GM18498 (cell line): ENCODE measurements around the gene C11orf52.

ENCODE experiments used
- ATAC-seq: cut with Tn5 transposase; IDR thresholded peaks from one replicate; pipeline ENCODE4 v1.9.1; 2021; ENCODE audit warnings: mild to moderate bottlenecking, moderate library complexity; ENCODE audit not compliant: unreplicated experiment

Gene C11orf52

GRCh38 chr11:111969344-111969743 lies 50.6 kb downstream of the C11orf52 start:
- no peak for ATAC-seq

GRCh38 chr11:111974446-111974845 lies 55.7 kb downstream of the C11orf52 start:
- no peak for ATAC-seq

DNA sequence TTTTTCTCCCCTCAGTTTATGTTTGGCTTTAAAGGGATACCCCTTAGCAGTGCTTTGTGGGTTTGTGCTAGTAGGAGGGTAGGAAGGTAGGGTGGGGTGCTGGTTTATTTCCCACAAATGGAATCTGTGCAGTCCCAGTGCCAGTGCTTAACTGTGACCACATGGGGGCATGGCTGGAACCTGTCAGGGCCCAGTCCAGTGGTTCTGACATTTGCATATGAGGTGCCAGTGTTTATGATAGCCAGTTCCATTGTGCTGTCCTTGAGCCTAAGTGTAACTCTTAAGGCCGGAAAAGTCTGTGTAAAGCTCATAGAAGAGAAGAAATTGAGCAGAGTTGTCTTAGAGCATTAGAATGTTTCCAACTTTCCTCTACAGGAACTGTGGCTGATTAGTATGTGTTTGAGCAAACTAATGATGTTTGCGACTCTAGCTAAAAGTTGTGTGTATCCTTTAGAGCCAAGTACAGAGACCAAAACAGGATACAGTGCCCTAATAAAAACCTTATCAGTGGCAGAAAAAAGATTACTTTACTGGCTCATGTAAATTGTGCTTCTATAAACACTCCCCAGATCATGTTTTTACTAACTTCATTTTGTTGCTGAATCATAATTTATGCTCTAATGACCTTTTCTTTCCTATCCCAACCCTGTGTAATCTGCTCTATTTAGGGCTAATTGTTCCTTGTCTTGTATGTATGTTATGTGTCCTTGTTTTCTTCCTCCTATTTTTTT lies 56.5 kb downstream of the C11orf52 start:
- ATAC-seq = no peak

DNA sequence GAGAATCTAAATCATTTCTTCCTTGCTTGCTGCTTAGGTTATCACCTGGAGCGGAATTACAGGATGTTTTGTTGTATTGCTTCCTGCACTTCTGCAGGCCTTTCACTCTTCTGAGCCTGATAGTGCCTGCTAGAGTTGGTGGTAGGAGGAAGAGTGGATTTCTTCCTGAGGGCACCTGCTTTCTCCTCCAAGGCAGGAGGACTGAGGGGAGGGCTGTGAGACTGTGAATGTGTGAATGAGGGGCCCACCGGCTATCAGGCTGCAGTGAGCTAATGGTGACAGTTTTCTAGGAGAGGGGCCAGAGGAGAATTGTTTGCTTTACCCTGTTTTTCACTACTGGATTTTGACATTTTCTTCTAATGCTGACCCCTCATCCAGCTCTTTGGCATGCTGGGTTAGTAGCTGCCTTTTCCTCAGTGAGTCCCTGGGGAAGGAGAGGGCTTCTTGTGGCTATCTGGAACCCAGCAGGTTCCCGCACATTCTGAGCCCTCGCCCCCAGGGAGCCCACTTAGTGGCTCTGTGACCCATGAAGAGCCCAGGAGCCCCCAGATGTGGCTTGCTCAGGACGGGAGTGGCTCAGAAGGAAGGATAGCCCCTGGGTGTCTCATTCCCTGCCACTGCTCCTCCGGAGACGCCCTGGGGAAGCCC lies 57.5 kb downstream of the C11orf52 start:
- no peak for ATAC-seq
